HL-60 (cell line): ENCODE measurements around the gene CAMTA1.

Experiments used
- CTCF ChIP-seq: IDR thresholded peaks from one replicate; pipeline ENCODE4 v1.5.1; 2011; ENCODE audit warnings: low read length, control low read depth, inconsistent platforms; ENCODE audit not compliant: insufficient read depth
- POLR2AphosphoS5 ChIP-seq: IDR thresholded peaks from 2 replicates; pipeline ENCODE4 v1.6.1; 2012; ENCODE audit warnings: low read depth
- SPI1 ChIP-seq: IDR thresholded peaks from 2 replicates; pipeline ENCODE4 v1.6.1; 2012; ENCODE audit warnings: low read depth, mild to moderate bottlenecking, borderline replicate concordance

GRCh38 chr1:6750490-6750889 is 34.8 kb upstream of the CAMTA1 start:
- TF ChIP-seq SPI1 (no peak), CTCF (no peak), POLR2AphosphoS5 (no peak)
